ENCODE measurements around the gene PPFIA4.

DNA sequence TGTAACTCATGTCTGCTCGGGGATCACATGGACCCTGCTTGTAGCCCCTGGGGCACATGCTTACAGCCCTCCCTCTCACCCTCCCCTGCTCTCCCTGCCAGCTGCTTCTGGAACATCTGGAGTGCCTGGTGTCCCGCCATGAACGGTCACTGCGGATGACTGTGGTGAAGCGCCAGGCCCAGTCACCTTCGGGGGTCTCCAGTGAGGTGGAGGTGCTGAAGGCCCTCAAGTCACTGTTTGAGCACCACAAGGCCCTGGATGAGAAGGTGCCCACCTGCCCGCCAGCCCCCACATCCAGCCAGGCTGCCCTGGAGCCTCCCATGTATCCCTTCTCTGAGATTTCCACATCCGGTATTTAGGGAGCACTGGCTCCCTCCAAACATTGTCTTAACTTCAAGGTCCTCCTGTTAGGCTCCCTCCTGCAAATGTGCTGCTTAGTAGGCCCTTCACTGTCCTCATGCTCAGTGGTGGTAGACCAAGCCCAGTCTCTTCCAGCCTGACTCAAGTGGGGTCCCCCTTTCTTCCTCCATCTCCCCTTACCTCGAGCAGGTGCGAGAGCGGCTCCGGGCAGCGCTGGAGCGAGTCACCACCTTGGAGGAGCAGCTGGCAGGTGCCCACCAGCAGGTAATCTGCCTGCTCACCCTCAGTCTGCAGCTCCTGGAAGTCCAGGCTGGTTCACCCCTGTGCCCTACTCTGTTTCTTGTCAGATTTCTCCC is 17.7 kb downstream of the PPFIA4 start:
- TF ChIP-seq, protein P1, sequence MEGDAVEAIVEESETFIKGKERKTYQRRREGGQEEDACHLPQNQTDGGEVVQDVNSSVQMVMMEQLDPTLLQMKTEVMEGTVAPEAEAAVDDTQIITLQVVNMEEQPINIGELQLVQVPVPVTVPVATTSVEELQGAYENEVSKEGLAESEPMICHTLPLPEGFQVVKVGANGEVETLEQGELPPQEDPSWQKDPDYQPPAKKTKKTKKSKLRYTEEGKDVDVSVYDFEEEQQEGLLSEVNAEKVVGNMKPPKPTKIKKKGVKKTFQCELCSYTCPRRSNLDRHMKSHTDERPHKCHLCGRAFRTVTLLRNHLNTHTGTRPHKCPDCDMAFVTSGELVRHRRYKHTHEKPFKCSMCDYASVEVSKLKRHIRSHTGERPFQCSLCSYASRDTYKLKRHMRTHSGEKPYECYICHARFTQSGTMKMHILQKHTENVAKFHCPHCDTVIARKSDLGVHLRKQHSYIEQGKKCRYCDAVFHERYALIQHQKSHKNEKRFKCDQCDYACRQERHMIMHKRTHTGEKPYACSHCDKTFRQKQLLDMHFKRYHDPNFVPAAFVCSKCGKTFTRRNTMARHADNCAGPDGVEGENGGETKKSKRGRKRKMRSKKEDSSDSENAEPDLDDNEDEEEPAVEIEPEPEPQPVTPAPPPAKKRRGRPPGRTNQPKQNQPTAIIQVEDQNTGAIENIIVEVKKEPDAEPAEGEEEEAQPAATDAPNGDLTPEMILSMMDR (IDR thresholded peaks at IDR 0.05; ENCODE audit: insufficient read depth, low read depth, low read length), result no peak
- TF ChIP-seq EZH2 (IDR thresholded peaks at IDR 0.05; ENCODE audit: insufficient read depth, low read length), result no peak
